Loucy (cell line): ENCODE data around the gene PDS5A.

Source experiments
- H2AFZ ChIP-seq: fragments of 200-600 bp; sonication (generic); 2 replicates; pipeline ENCODE4 v1.6.0; 2016; ENCODE audit warnings: antibody characterized with exemption, mild to moderate bottlenecking, low read length, moderate library complexity
- H3F3A ChIP-seq: fragments of 200-600 bp; 2 replicates; pipeline ENCODE4 v1.6.0; 2016; ENCODE audit warnings: antibody characterized with exemption, low read depth, mild to moderate bottlenecking
- H3K27me3 ChIP-seq: fragments of 200-600 bp; sonication (generic); 2 replicates; pipeline ENCODE4 v1.6.1; 2014; ENCODE audit warnings: low read length, mild to moderate bottlenecking; ENCODE audit not compliant: insufficient read depth, poor library complexity, severe bottlenecking
- H3K36me3 ChIP-seq: fragments of 200-600 bp; sonication (generic); 2 replicates; pipeline ENCODE4 v1.6.1; 2016; ENCODE audit warnings: low read length; ENCODE audit not compliant: insufficient read depth
- H3K4me1 ChIP-seq: fragments of 200-600 bp; sonication (generic); 2 replicates; pipeline ENCODE4 v1.5.1; 2014; ENCODE audit warnings: low read length, mild to moderate bottlenecking; ENCODE audit not compliant: insufficient read depth, poor library complexity, severe bottlenecking
- H3K4me2 ChIP-seq: fragments of 200-600 bp; sonication (generic); 2 replicates; pipeline ENCODE4 v1.6.0; 2014; ENCODE audit warnings: antibody characterized with exemption, low read length, low read depth, mild to moderate bottlenecking; ENCODE audit not compliant: poor library complexity, severe bottlenecking
- H3K4me3 ChIP-seq: fragments of 200-600 bp; sonication (generic); 2 replicates; pipeline ENCODE4 v1.5.1; 2014; ENCODE audit warnings: low read length, mild to moderate bottlenecking, mixed read lengths; ENCODE audit not compliant: poor library complexity, severe bottlenecking
- H3K79me2 ChIP-seq: fragments of 200-600 bp; sonication (generic); 2 replicates; pipeline ENCODE4 v1.6.1; 2014; ENCODE audit warnings: low read length; ENCODE audit not compliant: insufficient read depth
- H3K9ac ChIP-seq: fragments of 200-600 bp; sonication (generic); 2 replicates; pipeline ENCODE4 v1.6.0; 2014; ENCODE audit warnings: mild to moderate bottlenecking, low read depth, low read length, moderate library complexity; ENCODE audit not compliant: poor library complexity, severe bottlenecking
- H3K9me2 ChIP-seq: fragments of 200-600 bp; sonication (generic); replicated peaks from 2 replicates; pipeline ENCODE4 v1.6.1; 2016; ENCODE audit warnings: low read depth, low read length, mixed read lengths
- H3K9me3 ChIP-seq: fragments of 200-600 bp; sonication (generic); 2 replicates; pipeline ENCODE4 v1.6.1; 2014; ENCODE audit warnings: mild to moderate bottlenecking, antibody characterized with exemption, low read length, low read depth; ENCODE audit not compliant: insufficient read depth
- H4K20me1 ChIP-seq: fragments of 200-600 bp; sonication (generic); 2 replicates; pipeline ENCODE4 v1.6.0; 2014; ENCODE audit warnings: antibody characterized with exemption, low read length, mild to moderate bottlenecking; ENCODE audit not compliant: insufficient read depth, poor library complexity, severe bottlenecking
- CTCF ChIP-seq: fragments of 200-600 bp; sonication (generic); conservative IDR thresholded peaks from 2 replicates; pipeline ENCODE4 v1.5.1; 2014; ENCODE audit warnings: mild to moderate bottlenecking, antibody characterized with exemption, low read length
- EZH2phosphoT487 ChIP-seq: fragments of 200-600 bp; IDR thresholded peaks from 2 replicates; pipeline ENCODE4 v1.6.1; 2018; ENCODE audit warnings: antibody characterized with exemption, mild to moderate bottlenecking, moderate library complexity, borderline replicate concordance

The PDS5A gene

GRCh38 chr4:39936565-39937418 is 40.9 kb downstream of the PDS5A start:
- Histone ChIP-seq H3F3A (no peaks in the 10 kb centered on the region), H4K20me1 (peaks cover 58% of the 10 kb centered on the region), H3K9me2 (no peaks in the 10 kb centered on the region), H3K4me1 (no peaks in the 10 kb centered on the region), H3K9me3 (no peaks in the 10 kb centered on the region), H3K4me3 (no peak overlapping the region), H3K9ac (no peak overlapping the region), H3K79me2 (peaks cover 100% of the 10 kb centered on the region), H3K27me3 (no peaks in the 10 kb centered on the region), H3K4me2 (no peak overlapping the region), H2AFZ (no peak overlapping the region), H3K36me3 (peaks cover 35% of the 10 kb centered on the region; the same call in 1 of the 2 replicates)
- no peak for TF ChIP-seq CTCF
- TF ChIP-seq EZH2phosphoT487 = no peak

DNA sequence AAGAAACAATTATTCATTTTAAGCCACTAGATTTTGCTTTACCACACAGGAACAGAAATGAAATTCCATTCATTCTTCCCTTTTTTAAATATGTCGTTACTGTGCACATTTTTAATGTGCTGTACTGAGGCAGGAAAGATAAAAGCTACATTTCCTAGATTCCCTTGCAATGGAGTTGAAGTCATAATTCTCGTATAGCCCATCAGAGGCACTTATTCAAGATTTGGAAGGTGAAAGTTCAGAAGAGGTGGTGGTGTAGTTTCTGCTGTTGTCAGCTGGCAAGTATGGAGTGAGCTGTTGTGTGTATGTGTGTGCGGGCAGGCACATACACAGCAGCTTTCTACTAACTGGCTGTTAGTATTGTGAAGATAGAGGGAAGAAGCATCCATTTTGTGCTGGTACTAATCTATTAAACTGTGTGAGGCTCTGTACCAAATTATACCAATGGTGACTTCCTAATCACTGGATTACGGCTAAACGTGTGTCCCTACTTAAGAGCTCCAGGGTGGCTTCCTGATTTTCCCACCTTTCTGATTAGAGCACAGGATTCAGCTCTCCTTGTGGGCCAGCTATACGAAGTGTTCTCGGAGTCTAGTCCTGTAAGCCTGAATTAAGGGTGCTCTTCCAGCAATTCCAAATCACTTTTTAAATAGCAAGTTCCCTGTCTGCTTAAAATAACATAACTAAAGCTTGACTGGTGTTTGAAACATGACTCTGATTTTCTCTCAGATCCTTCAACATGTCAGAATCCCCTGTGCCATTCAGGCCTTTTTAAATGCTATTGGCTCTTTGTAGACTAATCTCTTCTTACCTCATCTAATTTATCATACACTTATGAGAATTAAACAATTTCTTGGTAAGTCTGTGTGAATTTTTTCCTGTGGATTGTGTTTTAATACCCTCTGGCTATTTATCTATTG is 43.8 kb downstream of the PDS5A start:
- no peaks in the 10 kb centered on the region for H3K27me3 ChIP-seq
- no peaks in the 10 kb centered on the region for H3K9me3 ChIP-seq
- TF ChIP-seq CTCF (no peak), EZH2phosphoT487 (no peak)
- no peak overlapping the region for H3K4me3 ChIP-seq
- H3K36me3 ChIP-seq = peaks cover 34% of the 10 kb centered on the region; the same call in 1 of the 2 replicates
- no peak overlapping the region for H3K4me2 ChIP-seq
- no peak overlapping the region for H2AFZ ChIP-seq
- H3K79me2 ChIP-seq = peaks cover 91% of the 10 kb centered on the region
- H3F3A ChIP-seq = no peaks in the 10 kb centered on the region
- no peaks in the 10 kb centered on the region for H3K4me1 ChIP-seq
- H3K9ac ChIP-seq = no peak overlapping the region
- no peaks in the 10 kb centered on the region for H3K9me2 ChIP-seq
- peaks cover 54% of the 10 kb centered on the region for H4K20me1 ChIP-seq

GRCh38 chr4:39932776-39933402 is 44.8 kb downstream of the PDS5A start:
- H3K4me3 ChIP-seq = no peak overlapping the region
- H3K9ac ChIP-seq = no peak overlapping the region
- H4K20me1 ChIP-seq = peaks cover 62% of the 10 kb centered on the region
- no peaks in the 10 kb centered on the region for H3F3A ChIP-seq
- peaks cover 90% of the 10 kb centered on the region for H3K79me2 ChIP-seq
- no peaks in the 10 kb centered on the region for H3K4me1 ChIP-seq
- no peaks in the 10 kb centered on the region for H3K27me3 ChIP-seq
- H3K9me3 ChIP-seq = no peaks in the 10 kb centered on the region
- peaks cover 33% of the 10 kb centered on the region; the same call in 1 of the 2 replicates for H3K36me3 ChIP-seq
- TF ChIP-seq EZH2phosphoT487 = no peak
- no peak for TF ChIP-seq CTCF
- H2AFZ ChIP-seq = no peak overlapping the region
- H3K4me2 ChIP-seq = no peak overlapping the region
- no peaks in the 10 kb centered on the region for H3K9me2 ChIP-seq
